ENCODE data around the gene DMXL2.
"Not testable (repeated sequence)": the region's sequence is repeated elsewhere in the genome, so short reads cannot be mapped to it uniquely, and the experiment has no call there.

Gene DMXL2

GRCh38 chr15:51652084-51652668 lies 29.6 kb upstream of the DMXL2 start:
- H3K4me3 ChIP-seq (ENCODE audit: low read depth, low read length) = no peak overlapping the region
- no peak for TF ChIP-seq CTCF (IDR thresholded peaks at IDR 0.05; ENCODE audit: low read depth, low read length)

GRCh38 chr15:51649659-51650521 lies 27.3 kb upstream of the DMXL2 start:
- peak; percentile 50; the same call in 1 of the 2 replicates for TF ChIP-seq CTCF (IDR thresholded peaks at IDR 0.05; ENCODE audit: low read depth, low read length)
- H3K4me3 ChIP-seq (ENCODE audit: low read depth, low read length) = no peak overlapping the region

GRCh38 chr15:51648643-51649042 lies 26.1 kb upstream of the DMXL2 start:
- not testable (repeated sequence) for H3K4me3 ChIP-seq (ENCODE audit: low read depth, low read length)

- not testable (repeated sequence) for H3K4me3 ChIP-seq (ENCODE audit: low read depth, low read length)
Observed at GRCh38 chr15:51648101-51648500, 25.5 kb upstream of the DMXL2 start.

- no peak overlapping the region for H3K4me3 ChIP-seq (ENCODE audit: low read depth, low read length)
- no peak for TF ChIP-seq CTCF (IDR thresholded peaks at IDR 0.05; ENCODE audit: low read depth, low read length)
Observed at GRCh38 chr15:51647128-51647562, 24.6 kb upstream of the DMXL2 start.

- H3K4me3 ChIP-seq (ENCODE audit: low read depth, low read length) = no peak overlapping the region
- no peak for TF ChIP-seq CTCF (IDR thresholded peaks at IDR 0.05; ENCODE audit: low read depth, low read length)
Observed at GRCh38 chr15:51642696-51643095, 20.1 kb upstream of the DMXL2 start.

GRCh38 chr15:51641490-51642130 lies 19.0 kb upstream of the DMXL2 start:
- H3K4me3 ChIP-seq (ENCODE audit: low read depth, low read length) = no peak overlapping the region
- no peak for TF ChIP-seq CTCF (IDR thresholded peaks at IDR 0.05; ENCODE audit: low read depth, low read length)

- TF ChIP-seq CTCF (IDR thresholded peaks at IDR 0.05; ENCODE audit: low read depth, low read length) = no peak
- H3K4me3 ChIP-seq (ENCODE audit: low read depth, low read length) = no peak overlapping the region
Observed at GRCh38 chr15:51634591-51635198, 12.1 kb upstream of the DMXL2 start.

Data from WI38 (cell line).